NCI-H128 (cell line): ENCODE data around the gene AMOTL2.

Experiments
- DNase-seq: peaks from one replicate; lab custom pipeline; 2025; ENCODE audit not compliant: unreplicated experiment; lab: John Stamatoyannopoulos, UW

Gene AMOTL2

DNA sequence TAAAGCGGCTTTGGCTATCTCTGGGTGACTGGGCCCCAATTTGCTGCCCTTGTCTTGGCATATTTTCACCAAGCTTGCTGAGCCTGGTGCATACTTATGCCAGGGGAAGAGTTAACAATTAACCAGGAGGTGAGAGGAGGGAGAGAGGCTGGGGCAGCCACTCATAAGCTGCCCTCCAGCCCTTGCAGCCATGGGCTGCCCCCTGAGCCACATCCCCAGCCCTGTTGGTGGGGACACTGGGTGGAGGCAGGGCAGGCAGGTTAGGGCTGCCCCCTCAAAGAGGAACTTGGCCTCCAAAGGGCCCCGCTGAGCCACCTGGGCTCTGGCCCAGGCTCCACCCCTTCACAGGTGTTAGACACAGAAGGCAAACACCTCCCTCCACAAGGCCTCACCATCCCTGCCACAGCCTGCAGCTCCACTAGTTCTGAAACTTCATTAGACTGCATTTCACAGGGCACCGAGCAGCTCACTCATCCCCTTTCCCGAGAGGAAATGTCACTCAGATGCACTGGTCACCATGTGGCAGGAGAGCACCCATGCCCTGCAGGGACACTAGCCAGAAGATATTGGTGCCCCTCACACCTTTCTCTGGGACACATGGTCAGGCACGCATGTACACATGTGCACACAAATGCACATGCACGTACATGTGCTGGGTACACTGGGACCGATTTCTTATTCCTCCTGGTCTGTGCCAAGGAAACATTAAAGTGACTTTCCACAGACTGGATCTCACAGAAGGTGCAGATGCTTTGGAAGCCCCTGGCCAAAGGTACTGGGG lies 20.2 kb downstream of the AMOTL2 start:
- no peak for DNase-seq

DNA sequence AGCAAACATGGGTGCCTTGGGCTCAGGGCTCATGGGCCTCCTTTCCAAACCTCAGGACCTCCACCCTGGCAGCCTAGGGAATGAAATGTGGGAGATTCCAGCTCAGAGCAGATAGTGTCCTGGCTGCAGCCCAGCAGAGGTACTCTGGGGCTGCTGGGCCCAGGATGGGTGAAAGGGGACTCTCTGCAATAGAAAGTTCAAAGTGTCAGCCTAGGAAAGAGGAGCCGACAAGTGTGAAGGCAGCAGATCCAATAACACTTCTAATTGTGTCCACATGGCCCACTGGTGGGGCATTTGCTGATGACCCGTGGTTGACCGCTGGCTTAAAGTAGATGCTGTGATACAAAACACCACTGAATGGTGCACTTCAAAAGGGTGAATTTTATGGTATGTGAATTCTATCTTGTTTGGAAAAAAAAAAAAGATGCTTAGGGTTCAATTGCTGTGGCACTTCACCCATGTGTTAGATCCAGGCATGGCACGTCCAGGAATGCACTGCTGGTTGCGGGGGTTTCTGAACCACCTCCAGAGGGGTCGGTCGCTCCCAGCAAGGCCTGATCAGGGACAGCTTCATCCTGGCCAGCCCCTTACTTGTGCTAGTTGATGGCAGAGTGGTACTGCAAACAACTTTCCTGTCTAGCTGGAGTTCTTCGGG lies 20.9 kb downstream of the AMOTL2 start:
- DNase-seq = no peak

DNA sequence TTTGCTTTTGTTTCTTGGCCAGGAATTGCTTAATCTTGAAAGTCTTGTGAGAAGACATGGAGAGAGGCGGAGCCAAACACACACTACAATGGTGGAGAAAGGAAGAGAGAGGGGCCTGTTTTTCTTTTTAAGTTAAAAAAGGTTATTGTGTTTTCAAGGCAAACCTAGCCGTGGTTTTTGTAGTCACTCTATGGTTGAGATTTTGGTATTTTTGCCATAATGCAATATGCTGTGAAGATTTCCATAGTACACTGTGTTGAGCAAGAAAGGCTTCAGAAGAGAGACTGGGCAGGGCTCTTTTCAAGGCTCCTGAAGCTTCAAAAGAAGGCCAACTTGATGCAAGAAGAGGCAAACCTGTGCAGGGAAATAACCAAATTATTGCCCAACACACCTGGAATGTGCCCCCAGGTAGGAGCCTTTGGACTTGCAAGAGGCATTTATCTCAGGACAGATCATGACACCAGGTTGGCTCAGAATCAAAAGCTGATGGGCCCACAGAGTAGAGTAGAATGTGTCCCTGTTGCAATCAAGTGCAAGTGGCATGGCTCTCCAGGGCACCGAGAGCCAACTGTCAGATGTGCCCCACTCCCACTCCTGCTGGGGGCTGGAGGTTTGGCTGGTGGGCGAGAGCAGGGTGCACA lies 22.1 kb downstream of the AMOTL2 start:
- DNase-seq = no peak

GRCh38 chr3:134351427-134351826 lies 22.8 kb downstream of the AMOTL2 start:
- no peak for DNase-seq

DNA sequence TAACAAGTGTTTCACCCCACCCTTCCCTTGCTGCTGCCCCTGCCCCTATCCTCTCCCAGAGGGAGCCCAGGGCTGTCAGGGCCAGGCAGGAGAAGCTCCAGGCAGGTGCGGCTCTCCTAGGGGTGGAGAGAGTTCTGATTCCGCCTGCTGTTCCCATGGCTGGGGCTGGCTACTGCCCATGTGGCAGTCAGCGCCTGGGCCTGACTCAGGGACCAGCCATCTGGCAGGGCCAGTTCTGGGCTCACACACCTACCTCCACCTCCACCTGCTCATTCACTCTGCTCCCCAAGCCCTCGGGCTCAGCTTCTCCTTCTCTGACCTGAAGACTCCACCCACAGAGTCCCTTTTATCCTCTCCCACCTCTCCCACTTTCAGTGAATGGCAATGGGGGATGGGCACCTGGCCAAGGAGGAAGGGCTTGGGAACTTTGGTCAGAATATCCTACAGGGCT lies 23.4 kb downstream of the AMOTL2 start:
- DNase-seq = no peak

DNA sequence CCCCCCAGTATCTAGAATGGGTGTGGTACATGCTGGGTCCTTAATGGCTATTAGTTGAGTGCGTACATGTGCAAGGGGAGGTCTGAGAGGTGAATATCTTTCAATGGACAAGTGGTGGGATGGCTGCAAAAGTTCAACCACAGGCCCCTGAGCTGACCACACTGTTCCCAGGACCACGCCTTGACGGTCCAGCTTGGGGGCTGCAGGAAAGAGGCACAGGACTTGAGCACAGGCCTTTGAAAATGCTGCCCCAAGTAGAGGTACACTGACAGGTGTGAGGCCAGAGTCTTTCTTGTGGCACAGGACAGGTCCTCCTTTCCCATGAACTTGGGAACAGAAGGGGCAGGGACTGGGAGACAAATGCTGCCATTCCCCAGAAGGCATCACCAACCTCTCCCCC lies 24.0 kb downstream of the AMOTL2 start:
- no peak for DNase-seq

DNA sequence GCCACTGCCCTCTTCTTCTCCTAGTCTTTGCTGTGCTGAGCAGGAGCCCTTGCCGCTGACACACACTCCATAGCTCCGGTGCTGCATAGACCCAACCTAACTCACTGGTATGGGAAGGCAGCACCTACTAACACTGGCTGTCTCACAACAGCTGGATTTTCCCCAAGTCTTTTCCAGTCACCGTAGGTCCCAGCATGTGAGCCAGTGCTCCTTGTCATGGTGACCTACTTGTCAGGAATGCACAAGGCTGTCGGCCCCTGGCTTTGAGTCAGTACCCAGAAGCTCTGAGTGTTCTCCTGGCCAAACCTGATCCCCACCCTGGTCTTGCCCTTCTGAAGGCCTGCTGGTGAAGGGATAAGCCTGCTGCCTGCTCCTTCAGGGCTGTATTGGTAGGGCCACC lies 25.7 kb downstream of the AMOTL2 start:
- DNase-seq = no peak

GRCh38 chr3:134347551-134347950 lies 26.7 kb downstream of the AMOTL2 start:
- no peak for DNase-seq

- DNase-seq = no peak
These were observed 27.5 kb downstream of the AMOTL2 start for GRCh38 chr3:134346744-134347143.

DNA sequence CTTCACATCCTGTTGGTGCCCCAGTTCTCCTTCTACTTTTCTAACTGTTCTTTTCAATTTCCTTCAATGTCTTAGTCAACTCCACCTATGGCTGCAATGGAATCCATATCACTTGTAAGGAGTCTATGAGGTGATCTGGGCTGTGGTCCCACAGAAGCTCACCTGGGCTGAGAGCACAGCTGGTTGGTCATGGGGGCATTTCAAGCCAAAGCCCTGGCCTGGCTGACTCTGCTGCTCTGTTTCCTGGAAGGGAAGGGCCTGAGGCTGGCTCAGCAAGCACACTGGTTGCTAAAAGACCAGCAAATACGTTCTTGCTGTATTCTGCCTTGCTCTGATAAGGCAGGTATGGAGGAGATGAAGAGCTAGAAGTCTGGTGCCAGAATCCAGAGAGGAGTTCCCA lies 29.0 kb downstream of the AMOTL2 start:
- no peak for DNase-seq

DNA sequence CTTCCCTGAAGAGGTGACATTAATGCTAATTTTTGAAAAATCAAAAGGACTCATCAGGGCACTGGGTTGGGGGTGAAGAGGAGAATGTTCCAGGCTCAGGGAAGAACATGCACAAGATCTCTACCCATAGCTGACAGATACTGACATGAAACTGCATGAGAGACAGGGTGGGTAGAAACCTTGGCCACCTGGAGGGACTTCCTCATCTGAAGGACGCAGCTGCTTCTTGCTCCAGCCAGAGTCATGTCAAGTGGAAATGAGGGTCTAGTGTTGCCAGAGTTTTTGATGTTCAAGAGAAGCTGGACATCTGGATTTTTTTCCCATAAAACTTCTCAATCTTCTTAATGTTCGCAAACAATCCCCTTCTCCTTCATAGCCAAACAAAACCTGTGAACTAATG lies 29.7 kb downstream of the AMOTL2 start:
- DNase-seq = no peak

DNA sequence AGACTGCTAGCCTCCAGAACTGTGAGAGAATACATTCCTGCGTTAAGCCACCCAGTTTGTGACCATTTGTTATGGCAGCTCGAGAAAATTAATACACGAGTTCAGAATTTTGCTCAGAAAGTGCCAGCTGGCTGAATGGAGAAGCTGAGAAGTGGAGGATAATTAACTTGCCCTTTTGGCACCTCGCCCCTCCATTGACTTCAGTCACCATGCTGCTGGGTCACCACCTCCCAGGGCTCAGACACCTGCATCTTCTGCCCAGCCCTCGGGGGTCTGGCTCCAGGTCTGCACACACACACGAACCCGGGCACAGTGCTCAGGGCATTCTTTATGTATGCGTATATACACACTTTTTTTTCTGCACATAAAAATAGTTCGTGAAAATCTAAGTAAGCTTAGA lies 32.0 kb downstream of the AMOTL2 start:
- no peak for DNase-seq

- no peak for DNase-seq
These were observed 32.9 kb downstream of the AMOTL2 start for GRCh38 chr3:134341389-134341788.

GRCh38 chr3:134340982-134341365 lies 33.3 kb downstream of the AMOTL2 start:
- DNase-seq = no peak

GRCh38 chr3:134340362-134340981 lies 33.8 kb downstream of the AMOTL2 start:
- DNase-seq = no peak

GRCh38 chr3:134339913-134340312 lies 34.3 kb downstream of the AMOTL2 start:
- DNase-seq = no peak

DNA sequence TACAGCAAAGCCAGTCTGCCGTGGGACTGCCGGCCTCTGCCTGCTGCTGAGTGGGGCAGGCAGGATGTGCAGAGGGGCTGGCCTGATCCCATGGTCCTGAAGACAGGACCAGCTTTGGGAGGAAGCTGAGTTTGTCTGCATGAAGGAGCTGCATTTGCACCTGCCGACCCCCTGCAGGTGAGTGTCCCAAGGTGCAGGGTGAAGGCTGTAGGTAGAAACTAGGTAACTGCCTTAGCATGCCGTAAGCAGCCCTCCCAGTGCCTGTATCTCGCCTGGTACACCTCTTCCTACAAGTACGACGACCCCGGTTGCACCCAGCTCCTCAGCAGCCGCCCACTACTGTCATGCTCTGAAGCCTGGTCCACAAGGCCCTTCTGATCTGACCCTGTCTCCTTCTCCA lies 34.9 kb downstream of the AMOTL2 start:
- DNase-seq = no peak

- DNase-seq = no peak
These were observed 35.6 kb downstream of the AMOTL2 start for GRCh38 chr3:134338516-134339261.

GRCh38 chr3:134338201-134338512 lies 36.1 kb downstream of the AMOTL2 start:
- no peak for DNase-seq

DNA sequence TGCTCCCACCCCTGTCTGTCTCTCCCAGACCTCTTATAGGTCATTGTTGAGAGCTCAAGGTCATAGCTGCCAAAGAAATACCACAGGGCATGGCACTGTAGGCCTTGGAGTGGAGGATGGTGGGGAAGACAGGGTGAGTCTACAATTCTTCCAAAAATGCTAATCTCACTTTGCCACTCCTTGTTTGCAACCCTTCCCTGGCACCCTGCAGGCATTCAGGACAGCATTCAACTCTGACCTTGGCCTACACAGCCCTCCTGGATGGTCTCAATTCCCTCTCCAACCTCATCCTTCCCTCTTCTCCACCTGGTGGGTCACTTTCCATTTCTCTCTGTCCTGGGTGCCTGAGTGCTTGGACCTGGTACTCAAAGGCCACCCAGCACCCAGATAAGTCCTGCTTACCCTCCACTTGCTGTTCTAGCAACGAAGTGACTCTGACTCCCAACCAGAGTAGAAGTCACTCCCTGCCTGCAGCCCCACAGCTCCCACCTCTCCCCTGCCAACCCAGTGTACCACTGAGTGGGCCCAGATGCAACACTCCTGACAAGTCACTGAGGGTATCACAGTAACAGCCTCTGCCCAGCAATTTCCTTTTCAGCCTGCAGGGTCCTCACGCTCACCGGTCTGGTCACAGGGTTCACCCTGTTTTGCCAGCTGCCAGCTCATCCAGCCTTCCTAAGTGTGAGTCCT lies 36.6 kb downstream of the AMOTL2 start:
- DNase-seq = no peak

GRCh38 chr3:134337071-134337482 lies 37.2 kb downstream of the AMOTL2 start:
- DNase-seq = no peak
